Fibroblast of lung (primary cell): ENCODE data around the gene FAM53B.

Experiments
- EZH2 ChIP-seq: IDR thresholded peaks from 2 replicates; pipeline ENCODE4 v1.5.1; 2012; ENCODE audit warnings: low read length, control low read depth, mild to moderate bottlenecking; ENCODE audit errors: missing control alignments
- TF ChIP-seq, protein P1 (sequence below), 2 donors: IDR thresholded peaks in 1 of 2; conservative IDR thresholded peaks in 1 of 2; 1 replicate in 1 of 2; 2 replicates in 1 of 2; pipeline ENCODE4 v1.5.1; 2011 to 2012; ENCODE audit warnings: low read length in 2 of 2, control low read depth in 1 of 2, inconsistent platforms in 1 of 2, low read depth in 1 of 2, mild to moderate bottlenecking in 1 of 2

DNA sequence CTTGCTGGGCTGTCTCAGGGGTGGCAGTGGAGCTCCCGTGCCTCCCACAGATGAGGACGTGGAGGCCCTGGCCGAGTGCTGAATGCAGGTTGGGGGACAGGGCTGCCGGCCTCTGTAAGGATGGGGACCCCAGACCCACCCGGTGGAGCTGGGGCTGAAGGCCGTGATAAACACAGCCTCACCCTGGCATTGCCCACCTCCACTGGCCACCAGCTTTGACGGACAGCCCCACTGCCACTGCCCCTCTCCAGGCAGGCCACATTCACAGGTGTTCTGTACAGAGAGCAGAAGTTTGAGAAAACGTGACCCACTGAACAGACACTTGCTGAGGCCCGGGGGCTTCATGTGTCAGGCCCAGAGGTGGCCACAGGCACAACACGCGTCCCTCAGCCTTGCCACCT lies 156.4 kb downstream of the FAM53B start:
- TF ChIP-seq, protein P1, sequence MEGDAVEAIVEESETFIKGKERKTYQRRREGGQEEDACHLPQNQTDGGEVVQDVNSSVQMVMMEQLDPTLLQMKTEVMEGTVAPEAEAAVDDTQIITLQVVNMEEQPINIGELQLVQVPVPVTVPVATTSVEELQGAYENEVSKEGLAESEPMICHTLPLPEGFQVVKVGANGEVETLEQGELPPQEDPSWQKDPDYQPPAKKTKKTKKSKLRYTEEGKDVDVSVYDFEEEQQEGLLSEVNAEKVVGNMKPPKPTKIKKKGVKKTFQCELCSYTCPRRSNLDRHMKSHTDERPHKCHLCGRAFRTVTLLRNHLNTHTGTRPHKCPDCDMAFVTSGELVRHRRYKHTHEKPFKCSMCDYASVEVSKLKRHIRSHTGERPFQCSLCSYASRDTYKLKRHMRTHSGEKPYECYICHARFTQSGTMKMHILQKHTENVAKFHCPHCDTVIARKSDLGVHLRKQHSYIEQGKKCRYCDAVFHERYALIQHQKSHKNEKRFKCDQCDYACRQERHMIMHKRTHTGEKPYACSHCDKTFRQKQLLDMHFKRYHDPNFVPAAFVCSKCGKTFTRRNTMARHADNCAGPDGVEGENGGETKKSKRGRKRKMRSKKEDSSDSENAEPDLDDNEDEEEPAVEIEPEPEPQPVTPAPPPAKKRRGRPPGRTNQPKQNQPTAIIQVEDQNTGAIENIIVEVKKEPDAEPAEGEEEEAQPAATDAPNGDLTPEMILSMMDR (conservative IDR thresholded peaks at IDR 0.05 in 1 of 2, IDR thresholded peaks at IDR 0.05 in 1 of 2; ENCODE audit: low read depth in 1 of 2, low read length in 2 of 2), result no peak
- TF ChIP-seq EZH2, result no peak
